Stimulated activated CD4-positive, alpha-beta T cell treated with anti-CD3 and anti-CD28 coated beads, Interleukin-4, amount 100 ng/mL, for 1 hour (primary cell): ENCODE results near the gene GJB4.
"Not testable (repeated sequence)": the region's sequence is repeated elsewhere in the genome, so short reads cannot be mapped to it uniquely, and the experiment has no call there.

Source experiments
- DNase-seq: peaks from one replicate; pipeline ENCODE4 v3.0.0-alpha.2; 2020

Gene GJB4

GRCh38 chr1:34759503-34760357 is at the start of gene GJB4:
TSS of gene GJB4 (plus strand) at chr1:34759740. CDS start at chr1:34761255, 1,515 bp downstream.
- DNase-seq, result no peak

GRCh38 chr1:34710812-34711211 is 48.7 kb upstream of the GJB4 start:
- no peak for DNase-seq

- no peak for DNase-seq
Measured at GRCh38 chr1:34711485-34711884, 48.1 kb upstream of the GJB4 start.

GRCh38 chr1:34712007-34712688 is 47.4 kb upstream of the GJB4 start:
- DNase-seq, result no peak

GRCh38 chr1:34713443-34713842 is 46.1 kb upstream of the GJB4 start:
- no peak for DNase-seq

GRCh38 chr1:34714386-34714785 is 45.2 kb upstream of the GJB4 start:
- no peak for DNase-seq

GRCh38 chr1:34715139-34715538 is 44.4 kb upstream of the GJB4 start:
- DNase-seq, result no peak

GRCh38 chr1:34721241-34721640 is 38.3 kb upstream of the GJB4 start:
- no peak for DNase-seq

- no peak for DNase-seq
Measured at GRCh38 chr1:34721646-34722355, 37.7 kb upstream of the GJB4 start.

GRCh38 chr1:34726861-34727260 is 32.7 kb upstream of the GJB4 start:
- no peak for DNase-seq

- DNase-seq, result no peak
Measured at GRCh38 chr1:34730485-34730884, 29.1 kb upstream of the GJB4 start.

GRCh38 chr1:34732831-34733230 is 26.7 kb upstream of the GJB4 start:
- not testable (repeated sequence) for DNase-seq

GRCh38 chr1:34736692-34737091 is 22.8 kb upstream of the GJB4 start:
- DNase-seq, result no peak

GRCh38 chr1:34737236-34737635 is 22.3 kb upstream of the GJB4 start:
- DNase-seq, result not testable (repeated sequence)

GRCh38 chr1:34739613-34740012 is 19.9 kb upstream of the GJB4 start:
- DNase-seq, result no peak

- DNase-seq, result no peak
Measured at GRCh38 chr1:34740161-34740868, 19.2 kb upstream of the GJB4 start.

GRCh38 chr1:34742667-34743270 is 16.8 kb upstream of the GJB4 start:
- DNase-seq, result peak; percentile 83

- no peak for DNase-seq
Measured at GRCh38 chr1:34743775-34744174, 15.8 kb upstream of the GJB4 start.

GRCh38 chr1:34744851-34745250 is 14.7 kb upstream of the GJB4 start:
- no peak for DNase-seq

GRCh38 chr1:34745666-34746065 is 13.9 kb upstream of the GJB4 start:
- DNase-seq, result no peak

GRCh38 chr1:34746101-34746500 is 13.4 kb upstream of the GJB4 start:
- DNase-seq, result no peak
